Heart right ventricle (tissue), 16 donors: ENCODE results near the gene ANKLE1. TPM values are rescaled to one million over a fixed set of nuclear protein-coding genes. Genes with fewer than 3 reads are reported as not detected.

Experiments
- ATAC-seq, 8 donors: fragments of 200-7000 bp; cut with Tn5 transposase; one replicate each; pipeline ENCODE4 v1.9.1; 2020; ENCODE audit warnings: mild to moderate bottlenecking in 8 of 8, moderate library complexity in 8 of 8, moderate number of reproducible peaks in 1 of 8
- DNase-seq, 2 donors: peaks; one replicate each; pipeline ENCODE4 v3.0.0-alpha.2; 2020
- H3K27ac ChIP-seq, 10 donors: fragments of 200-600 bp; sonication (generic) in 2 of 10; one replicate each; pipeline versions ENCODE4 v1.5.0 to v1.8.0; 2020 to 2022; ENCODE audit warnings: mild to moderate bottlenecking in 3 of 10
- H3K27me3 ChIP-seq, 7 donors: fragments of 200-600 bp; one replicate each; pipeline ENCODE4 v1.8.0; 2021 to 2022; ENCODE audit warnings: mild to moderate bottlenecking in 2 of 7
- H3K36me3 ChIP-seq, 9 donors: fragments of 200-600 bp; sonication (generic) in 1 of 9; one replicate each; pipeline versions ENCODE4 v1.5.0 to v1.8.0; 2020 to 2022; ENCODE audit warnings: mild to moderate bottlenecking in 2 of 9
- H3K4me1 ChIP-seq, 9 donors: fragments of 200-600 bp; sonication (generic) in 1 of 9; one replicate each; pipeline versions ENCODE4 v1.5.0 to v1.8.0; 2020 to 2022; ENCODE audit warnings: mild to moderate bottlenecking in 4 of 9
- H3K4me3 ChIP-seq, 10 donors: fragments of 200-600 bp; sonication (generic) in 2 of 10; one replicate each; pipeline versions ENCODE4 v1.5.0 to v1.8.0; 2020 to 2022; ENCODE audit warnings: mild to moderate bottlenecking in 7 of 10, moderate library complexity in 2 of 10
- H3K9me3 ChIP-seq, 11 donors: fragments of 200-600 bp in 10 of 11; sonication (generic) in 2 of 11; one replicate each; pipeline versions ENCODE4 v1.5.0 to v1.8.0; 2013 to 2022; ENCODE audit warnings: mild to moderate bottlenecking in 2 of 11, control low read depth in 1 of 11, moderate library complexity in 1 of 11
- WGBS, 2 donors: extraction: QIAGEN DNeasy Blood & Tissue Kit; methylation state at CpG; one replicate each; pipeline ENCODE4 v1.1.7; 2013; ENCODE audit warnings: inconsistent platforms in 1 of 2; 5-methylcytosine and 5-hydroxymethylcytosine counted together
- intact Hi-C, 10 donors: fragments of 100-400 bp; cut with DNase I; formaldehyde crosslinking; loops; one replicate each; pipeline versions ENCODE4 v1.11.1 to v1.14.2; 2022
- polyA plus RNA-seq, 2 donors: library from polyadenylated mRNA; stranded (reverse); fragments of 200-250 nt; gene quantifications; one replicate each; pipeline ENCODE4 v1.2.3, GENCODE V29; 2013
- total RNA-seq, 10 donors: library from RNA; stranded (reverse); fragmentation: NEBNext Ultra II Directional in 3 of 10; extraction: Animal tissue kit (Norgen Biotek cat#: 25700) in 3 of 10; gene quantifications; one replicate each; pipeline versions ENCODE4 v1.2.1 to v1.2.4, GENCODE V29; 2021 to 2023
- TF ChIP-seq, protein P1 (sequence below), 9 donors: fragments of 200-600 bp; sonication (generic) in 2 of 9; IDR thresholded peaks; one replicate each; pipeline versions ENCODE4 v1.5.0 to v1.8.0; 2021 to 2022; ENCODE audit warnings: antibody characterized with exemption in 9 of 9, mild to moderate bottlenecking in 5 of 9, moderate library complexity in 1 of 9
- donor health status: Arrhythmogenic right ventricular cardiomyopathy.
- donor health status: ischemic (EF 13 %, LVEDD 7.1; RV severe dilation, severe dysfunction).
- donor health status: healthy with polysubstance abuse.
- donor health status: DM: no; HTN: yes; CAD: no.
- donor health status: DM: no; HTN: no; CAD: no.
- donor health status: ischemic (EF 25% LVEDD 6.9; RV normal size, moderate dysfunction).
- donor health status: ischemic (EF 25% LVEDD 5.7; RV mildly dilated, moderate dysfunction).
- donor health status: healthy.
- donor health status: DM: yes; HTN: yes; CAD: no.
- donor health status: Ischemic cardiomyopathy.
- donor health status: ischemic (EF 35%, LVEDD 5.7; RV mildly dilated, moderate dysfunction).
- donor health status: nonischemic (EF 11% LVEDD 7.7; RV severe dilation, severe dysfunction).
- donor health status: DM: yes; HTN: yes; CAD: no.
- donor health status: PGD.
- donor health status: ischemic (EF 29% LVEDD 5.4; RV normal size, mild dysfunction).
- donor health status: nonischemic (EF 23%, LVEDD 6.1; RV moderate dilation, normal function).

ANKLE1 gene
- total and polyA plus RNA-seq, 12 donors, result 0.09 to 0.85 (median 0.19) TPM; not detected in 2

DNA sequence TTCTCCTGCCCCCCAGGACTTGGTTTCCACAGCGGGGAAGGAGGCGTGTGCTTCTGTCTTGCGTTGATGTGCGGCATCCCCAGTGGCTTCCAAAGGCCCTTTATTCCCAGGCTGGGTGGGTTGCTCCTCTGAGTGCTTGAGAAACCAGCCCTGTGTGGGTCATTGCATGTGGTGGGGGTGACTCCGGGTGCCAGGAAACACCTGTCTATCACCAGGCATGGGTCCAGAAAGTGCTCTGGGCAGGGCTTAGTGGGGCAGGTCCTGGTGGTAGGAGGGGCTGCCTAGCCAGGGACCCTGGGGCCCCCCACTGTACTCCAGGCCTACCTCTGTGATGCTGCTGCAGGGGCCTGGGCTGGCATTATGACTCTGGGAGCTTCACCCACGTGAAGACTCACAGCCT, 37.3 kb downstream of the ANKLE1 start:
- 79 to 83% methylated on average over 6 of the region's 6 CpGs for WGBS, 2 donors

GRCh38 chr19:17319473-17320238, 38.0 kb downstream of the ANKLE1 start:
- Histone ChIP-seq H3K4me3 (no peak overlapping the region), H3K36me3 (peaks cover 0 to 82% (median 29%) of the 10 kb centered on the region in 9 donors), H3K9me3 (no peaks in the 10 kb centered on the region), H3K27ac (no peak overlapping the region), H3K4me1 (peaks cover 0 to 7% (median 0%) of the 10 kb centered on the region in 9 donors), H3K27me3 (no peaks in the 10 kb centered on the region)
- ATAC-seq, result no peak
- WGBS, 2 donors, result 94% methylated on average over 40 of the region's 40 CpGs
- TF ChIP-seq, protein P1, sequence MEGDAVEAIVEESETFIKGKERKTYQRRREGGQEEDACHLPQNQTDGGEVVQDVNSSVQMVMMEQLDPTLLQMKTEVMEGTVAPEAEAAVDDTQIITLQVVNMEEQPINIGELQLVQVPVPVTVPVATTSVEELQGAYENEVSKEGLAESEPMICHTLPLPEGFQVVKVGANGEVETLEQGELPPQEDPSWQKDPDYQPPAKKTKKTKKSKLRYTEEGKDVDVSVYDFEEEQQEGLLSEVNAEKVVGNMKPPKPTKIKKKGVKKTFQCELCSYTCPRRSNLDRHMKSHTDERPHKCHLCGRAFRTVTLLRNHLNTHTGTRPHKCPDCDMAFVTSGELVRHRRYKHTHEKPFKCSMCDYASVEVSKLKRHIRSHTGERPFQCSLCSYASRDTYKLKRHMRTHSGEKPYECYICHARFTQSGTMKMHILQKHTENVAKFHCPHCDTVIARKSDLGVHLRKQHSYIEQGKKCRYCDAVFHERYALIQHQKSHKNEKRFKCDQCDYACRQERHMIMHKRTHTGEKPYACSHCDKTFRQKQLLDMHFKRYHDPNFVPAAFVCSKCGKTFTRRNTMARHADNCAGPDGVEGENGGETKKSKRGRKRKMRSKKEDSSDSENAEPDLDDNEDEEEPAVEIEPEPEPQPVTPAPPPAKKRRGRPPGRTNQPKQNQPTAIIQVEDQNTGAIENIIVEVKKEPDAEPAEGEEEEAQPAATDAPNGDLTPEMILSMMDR (IDR thresholded peaks at IDR 0.05), result no peak
- intact Hi-C loops, result no loop called here
- DNase-seq, result no peak

More for the DNA sequence above, 37.3 kb downstream of the ANKLE1 start:
- Histone ChIP-seq H3K4me1 (peaks cover 0 to 2% (median 0%) of the 10 kb centered on the region in 9 donors), H3K27me3 (no peaks in the 10 kb centered on the region), H3K9me3 (no peaks in the 10 kb centered on the region), H3K27ac (no peak overlapping the region), H3K36me3 (peaks cover 0 to 88% (median 32%) of the 10 kb centered on the region in 9 donors), H3K4me3 (no peak overlapping the region)
- DNase-seq, result no peak
- no peak for ATAC-seq
- TF ChIP-seq, protein P1 (IDR thresholded peaks at IDR 0.05), result no peak
- intact Hi-C loops, result no loop called here

DNA sequence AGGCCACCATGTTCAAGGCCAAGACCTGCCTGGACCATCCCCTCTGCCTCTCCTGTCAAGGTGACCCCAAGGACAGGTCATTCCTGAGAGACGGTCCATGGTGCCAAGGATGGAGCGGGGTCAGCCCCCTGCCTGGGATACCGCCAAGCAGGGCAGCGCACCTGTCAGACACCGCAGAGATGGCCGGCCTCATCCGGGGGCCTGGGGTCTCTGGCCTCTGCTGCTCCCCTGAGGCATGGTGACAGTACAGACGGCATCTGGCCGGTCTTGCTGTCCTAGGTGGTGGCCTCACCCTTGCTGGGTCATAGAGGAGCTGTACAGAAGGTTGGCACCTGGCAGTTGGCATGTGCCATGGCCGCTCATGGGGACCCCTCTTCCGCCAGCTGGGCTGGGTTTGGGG, 38.7 kb downstream of the ANKLE1 start:
- intact Hi-C loops, result no loop called here
- H3K36me3 ChIP-seq, result peaks cover 0 to 81% (median 27%) of the 10 kb centered on the region in 9 donors
- 84 to 90% methylated on average over 11 of the region's 11 CpGs for WGBS, 2 donors
- H3K27me3 ChIP-seq, result no peaks in the 10 kb centered on the region
- TF ChIP-seq, protein P1 (IDR thresholded peaks at IDR 0.05), result no peak
- no peak overlapping the region for H3K27ac ChIP-seq
- no peaks in the 10 kb centered on the region for H3K9me3 ChIP-seq
- no peak for DNase-seq
- H3K4me3 ChIP-seq, result no peak overlapping the region
- peaks cover 0 to 7% (median 0%) of the 10 kb centered on the region in 9 donors for H3K4me1 ChIP-seq
- peak in 1 of 8 donors; percentile 3 for ATAC-seq

DNA sequence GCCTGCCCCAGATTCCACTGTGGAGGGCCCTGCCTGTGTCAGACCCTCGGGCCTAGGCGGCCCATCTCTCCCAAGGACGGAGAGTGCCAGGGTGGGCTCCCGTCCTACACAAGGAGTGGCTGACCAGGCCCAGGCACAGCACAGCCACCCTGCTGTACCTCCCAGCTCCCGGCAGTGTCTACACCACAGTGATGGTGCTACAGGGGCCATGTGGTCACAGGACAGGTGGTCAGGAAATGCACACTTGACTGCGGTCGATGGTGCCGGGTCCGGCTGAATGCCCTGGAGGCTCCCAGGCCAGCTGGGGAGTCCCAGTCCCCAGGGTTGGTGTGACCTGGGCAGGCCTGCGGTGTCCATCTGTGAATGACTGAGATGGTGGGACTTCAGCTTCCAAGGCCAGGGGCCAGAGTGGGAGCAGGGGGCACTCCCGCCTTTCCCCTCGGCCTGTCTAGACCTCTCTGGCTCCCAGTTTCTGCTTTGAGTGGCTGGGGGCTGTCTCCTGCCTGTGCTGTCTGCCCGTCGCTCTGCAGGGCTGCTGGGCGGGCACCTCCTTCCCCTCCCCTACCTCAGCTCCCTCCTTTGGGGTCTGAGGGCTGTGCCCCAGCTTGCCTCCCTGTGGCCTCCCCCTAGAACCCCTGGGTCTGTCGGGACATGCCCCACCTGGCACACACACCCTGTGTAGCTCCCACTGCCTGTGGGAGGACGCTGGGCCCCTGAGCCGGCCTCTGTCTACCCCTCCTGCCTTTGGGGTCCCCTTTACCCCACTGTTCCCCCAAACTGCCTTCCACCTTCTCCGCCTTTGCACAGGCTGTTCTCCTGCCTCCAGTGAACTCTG, 40.2 kb downstream of the ANKLE1 start:
- DNase-seq (no peak), ATAC-seq (peak in 3 of 8 donors; percentile 11 to 19 (median 18))
- intact Hi-C loops, result no loop called here
- 90 to 93% methylated on average over 19 of the region's 19 CpGs for WGBS, 2 donors
- Histone ChIP-seq H3K9me3 (no peaks in the 10 kb centered on the region), H3K4me1 (peaks cover 0 to 7% (median 0%) of the 10 kb centered on the region in 9 donors), H3K27ac (no peak overlapping the region), H3K4me3 (no peak overlapping the region), H3K27me3 (no peaks in the 10 kb centered on the region), H3K36me3 (peaks cover 0 to 68% (median 20%) of the 10 kb centered on the region in 9 donors)
- TF ChIP-seq, protein P1 (IDR thresholded peaks at IDR 0.05), result no peak
